Activated CD8-positive, alpha-beta T cell treated with anti-CD3 and anti-CD28 coated beads for 36 hours (primary cell): ENCODE data around the gene SEL1L3. TPM values are rescaled to one million over a fixed set of nuclear protein-coding genes. Genes with fewer than 3 reads are reported as not detected.

Experiments
- ATAC-seq: fragments of 200-7000 bp; cut with Tn5 transposase; one replicate; pipeline ENCODE4 v1.10.0; 2021; ENCODE audit warnings: mild to moderate bottlenecking, moderate library complexity
- CTCF ChIA-PET: fragments of 350-600 bp; sonication (Branson Sonifier 250); formaldehyde crosslinking; loops from one replicate; lab custom pipeline; 2021; ENCODE audit warnings: antibody characterized with exemption; lab: Charles Lee
- POLR2A ChIA-PET: fragments of 350-600 bp; sonication (Branson Sonifier 250); formaldehyde crosslinking; loops from one replicate; lab custom pipeline; 2021; ENCODE audit warnings: antibody characterized with exemption; lab: Charles Lee
- DNase-seq: peaks from one replicate; pipeline ENCODE4 v3.0.0-alpha.2; 2020
- H3K27ac Mint-ChIP-seq: one replicate; pipeline ENCODE4 v1.8.0; 2021; ENCODE audit warnings: mild to moderate bottlenecking, mixed read lengths
- H3K27me3 Mint-ChIP-seq: one replicate; pipeline ENCODE4 v1.8.0; 2021; ENCODE audit warnings: mixed read lengths
- H3K36me3 Mint-ChIP-seq: one replicate; pipeline ENCODE4 v1.8.0; 2021; ENCODE audit warnings: low read depth, mixed read lengths
- H3K4me1 Mint-ChIP-seq: one replicate; pipeline ENCODE4 v1.8.0; 2021; ENCODE audit warnings: low read depth, mixed read lengths
- H3K4me3 Mint-ChIP-seq: one replicate; pipeline ENCODE4 v1.8.0; 2021; ENCODE audit warnings: mild to moderate bottlenecking, moderate library complexity, mixed read lengths
- H3K9me3 Mint-ChIP-seq: one replicate; pipeline ENCODE4 v1.8.0; 2021; ENCODE audit warnings: mixed read lengths
- intact Hi-C: fragments of 100-400 bp; cut with micrococcal nuclease; formaldehyde crosslinking; loops from one replicate; pipeline ENCODE4 v1.10.0; 2022
- total RNA-seq, 2 experiments: library from RNA; stranded (reverse); gene quantifications; one replicate each; pipeline ENCODE4 v1.2.3, GENCODE V29; 2021
- TF ChIP-seq, protein P1 (sequence below): fragments of 200-600 bp; IDR thresholded peaks from one replicate; pipeline ENCODE4 v1.8.0; 2022; ENCODE audit warnings: antibody characterized with exemption, mild to moderate bottlenecking

Gene SEL1L3
- total RNA-seq, 2 experiments from 2014 or later, result 34.8 to 36.9 TPM

DNA sequence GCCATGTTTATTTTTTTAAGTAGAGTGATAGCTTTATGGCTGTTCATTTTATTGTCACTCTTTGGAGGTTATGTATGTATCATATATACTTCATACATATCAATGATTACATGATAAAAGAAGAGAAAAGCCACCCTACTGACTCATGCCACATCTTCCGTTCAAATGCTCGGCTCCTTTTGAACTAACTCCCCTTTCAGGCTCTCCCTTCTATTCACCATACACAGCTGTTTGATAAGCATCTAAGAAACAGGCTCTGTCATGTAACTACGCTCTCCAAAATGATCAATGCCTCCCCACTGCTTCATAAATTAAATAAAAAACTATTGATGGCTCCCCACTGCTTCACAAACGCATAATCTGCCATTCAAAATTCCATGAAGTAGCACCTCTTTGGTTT lies 89.4 kb downstream of the SEL1L3 start:
- intact Hi-C loops, result no loop called here
- Mint-ChIP-seq H3K27ac (no peak overlapping the region), H3K36me3 (peaks cover 33% of the 10 kb centered on the region), H3K9me3 (peaks cover under 1% of the 10 kb centered on the region), H3K27me3 (no peaks in the 10 kb centered on the region), H3K4me3 (no peak overlapping the region), H3K4me1 (no peaks in the 10 kb centered on the region)
- TF ChIP-seq, protein P1, sequence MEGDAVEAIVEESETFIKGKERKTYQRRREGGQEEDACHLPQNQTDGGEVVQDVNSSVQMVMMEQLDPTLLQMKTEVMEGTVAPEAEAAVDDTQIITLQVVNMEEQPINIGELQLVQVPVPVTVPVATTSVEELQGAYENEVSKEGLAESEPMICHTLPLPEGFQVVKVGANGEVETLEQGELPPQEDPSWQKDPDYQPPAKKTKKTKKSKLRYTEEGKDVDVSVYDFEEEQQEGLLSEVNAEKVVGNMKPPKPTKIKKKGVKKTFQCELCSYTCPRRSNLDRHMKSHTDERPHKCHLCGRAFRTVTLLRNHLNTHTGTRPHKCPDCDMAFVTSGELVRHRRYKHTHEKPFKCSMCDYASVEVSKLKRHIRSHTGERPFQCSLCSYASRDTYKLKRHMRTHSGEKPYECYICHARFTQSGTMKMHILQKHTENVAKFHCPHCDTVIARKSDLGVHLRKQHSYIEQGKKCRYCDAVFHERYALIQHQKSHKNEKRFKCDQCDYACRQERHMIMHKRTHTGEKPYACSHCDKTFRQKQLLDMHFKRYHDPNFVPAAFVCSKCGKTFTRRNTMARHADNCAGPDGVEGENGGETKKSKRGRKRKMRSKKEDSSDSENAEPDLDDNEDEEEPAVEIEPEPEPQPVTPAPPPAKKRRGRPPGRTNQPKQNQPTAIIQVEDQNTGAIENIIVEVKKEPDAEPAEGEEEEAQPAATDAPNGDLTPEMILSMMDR, result no peak
- no peak for ATAC-seq
- POLR2A ChIA-PET, result no interaction called here
- CTCF ChIA-PET, result interaction anchor here (1.5 kb wide), 1 partner anchor 333 kb away, joined by 3 read pairs; no protein-coding TSS in a partner anchor
- DNase-seq, result no peak

DNA sequence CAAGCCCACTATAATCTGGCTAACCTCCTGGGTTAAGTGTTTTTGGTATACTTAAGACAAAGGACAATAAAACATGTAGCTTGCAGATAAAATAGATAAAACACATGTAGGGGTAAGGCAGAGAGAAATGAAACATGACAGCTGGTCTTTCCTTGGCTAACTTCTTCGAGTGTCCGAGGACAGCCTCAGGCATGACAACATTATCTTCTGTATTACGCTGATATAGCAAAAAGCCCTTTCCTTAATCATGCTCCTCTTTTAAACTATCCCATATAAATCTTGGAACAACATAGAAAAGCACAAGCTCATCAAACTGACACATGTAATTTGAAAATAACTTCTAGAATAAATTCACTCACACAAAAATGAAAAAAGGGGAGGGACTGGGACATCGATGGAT lies 91.1 kb downstream of the SEL1L3 start:
- no peaks in the 10 kb centered on the region for H3K9me3 Mint-ChIP-seq
- H3K36me3 Mint-ChIP-seq, result peaks cover 20% of the 10 kb centered on the region
- ATAC-seq (no peak), DNase-seq (no peak)
- no peak overlapping the region for H3K4me3 Mint-ChIP-seq
- H3K4me1 Mint-ChIP-seq, result no peaks in the 10 kb centered on the region
- ChIA-PET POLR2A (interaction anchor here (0.7 kb wide), 1 partner anchor 842 kb away, joined by 3 read pairs; no protein-coding TSS in a partner anchor), CTCF (interaction anchor here (0.8 to 1.6 kb wide), 3 partner anchors 13 to 331 kb away, joined by 3 to 5 read pairs (median 3); no protein-coding TSS in a partner anchor)
- H3K27ac Mint-ChIP-seq, result no peak overlapping the region
- H3K27me3 Mint-ChIP-seq, result no peaks in the 10 kb centered on the region
- intact Hi-C loops, result no loop called here
- TF ChIP-seq, protein P1, result no peak

DNA sequence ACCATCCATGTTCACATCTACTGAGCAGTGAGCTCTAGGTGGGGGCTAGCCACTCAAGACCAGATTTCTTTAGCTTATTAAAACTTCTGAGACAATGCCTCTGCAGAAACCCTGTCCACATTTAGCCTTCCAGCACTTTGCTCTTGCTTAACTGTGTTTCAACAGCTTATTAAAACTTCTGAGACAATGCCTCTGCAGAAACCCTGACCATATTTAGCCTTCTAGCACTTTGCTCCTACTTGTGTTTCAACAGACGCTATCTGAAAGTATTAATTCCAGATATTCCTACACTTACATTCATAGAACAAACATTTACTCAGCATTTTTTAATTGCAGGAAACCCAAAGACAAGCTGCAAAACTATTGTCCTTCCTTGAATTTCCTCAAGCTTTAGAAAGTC lies 91.9 kb downstream of the SEL1L3 start:
- intact Hi-C loops, result no loop called here
- no peak overlapping the region for H3K27ac Mint-ChIP-seq
- TF ChIP-seq, protein P1, result no peak

DNA sequence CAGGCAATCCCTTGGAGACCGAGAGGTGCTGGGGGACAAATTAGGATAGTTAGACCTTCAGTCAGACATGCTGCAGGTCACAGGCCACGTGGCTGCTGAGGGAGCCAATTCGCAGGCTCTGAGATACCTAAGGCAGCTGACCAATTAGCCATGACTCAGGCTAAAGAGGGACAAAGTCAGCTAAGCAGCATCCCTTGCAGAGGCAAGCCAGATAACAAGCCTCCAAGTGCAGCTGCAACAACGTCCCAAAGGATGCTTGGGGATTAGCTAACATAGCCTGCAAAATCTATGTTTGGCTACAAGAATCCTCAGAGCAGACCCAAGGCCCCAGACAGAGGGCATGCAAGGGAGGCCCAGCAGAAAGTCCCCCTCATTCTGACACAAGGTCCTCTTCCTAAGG lies 93.5 kb downstream of the SEL1L3 start:
- peaks cover 18% of the 10 kb centered on the region for H3K36me3 Mint-ChIP-seq
- H3K4me1 Mint-ChIP-seq, result no peaks in the 10 kb centered on the region
- intact Hi-C loops, result no loop called here

More for the DNA sequence above, 91.9 kb downstream of the SEL1L3 start:
- POLR2A ChIA-PET, result no interaction called here
- Mint-ChIP-seq H3K9me3 (no peaks in the 10 kb centered on the region), H3K4me1 (no peaks in the 10 kb centered on the region), H3K36me3 (peaks cover 20% of the 10 kb centered on the region), H3K4me3 (no peak overlapping the region), H3K27me3 (no peaks in the 10 kb centered on the region)
- no peak for DNase-seq
- ATAC-seq, result no peak
- CTCF ChIA-PET, result interaction anchor here (1.0 to 1.1 kb wide), 2 partner anchors 9 to 17 kb away, joined by 3 to 4 read pairs; no protein-coding TSS in a partner anchor

More for the DNA sequence above, 93.5 kb downstream of the SEL1L3 start:
- H3K27ac Mint-ChIP-seq, result no peak overlapping the region
- TF ChIP-seq, protein P1, result no peak
- ChIA-PET POLR2A (no interaction called here), CTCF (interaction anchor here (0.9 to 3.5 kb wide), 2 partner anchors 328 to 1279 kb away, joined by 3 to 23 read pairs; no protein-coding TSS in a partner anchor)
- H3K27me3 Mint-ChIP-seq, result no peaks in the 10 kb centered on the region
- no peak for DNase-seq
- ATAC-seq, result no peak
- no peaks in the 10 kb centered on the region for H3K9me3 Mint-ChIP-seq
- no peak overlapping the region for H3K4me3 Mint-ChIP-seq
